Left cardiac atrium (tissue), 4 donors: ENCODE measurements around the gene STAG2. TPM values are rescaled to one million over a fixed set of nuclear protein-coding genes. Genes with fewer than 3 reads are reported as not detected.
"Not testable (repeated sequence)": the region's sequence is repeated elsewhere in the genome, so short reads cannot be mapped to it uniquely, and the experiment has no call there.

ENCODE experiments used
- ATAC-seq, 2 donors: fragments of 200-7000 bp; cut with Tn5 transposase; one replicate each; pipeline ENCODE4 v1.9.1; 2020; ENCODE audit warnings: mild to moderate bottlenecking in 2 of 2, moderate library complexity in 2 of 2
- DNase-seq: peaks from one replicate; pipeline ENCODE4 v3.0.0-alpha.2; 2020
- intact Hi-C, 2 donors: fragments of 100-400 bp; cut with DNase I; formaldehyde crosslinking; loops; one replicate each; pipeline versions ENCODE4 v1.14.1 to v1.15.1; 2022 to 2023
- total RNA-seq, 2 donors: library from RNA; stranded (reverse); fragmentation: NEBNext Ultra II Directional; extraction: Animal tissue kit (Norgen Biotek cat#: 25700); gene quantifications; one replicate each; pipeline ENCODE4 v1.2.1, GENCODE V29; 2021
- donor health status: DM: no; HTN: yes; CAD: no.
- donor health status: DM: no; HTN: yes; CAD: no; lungs with severe emphysema.
- donor health status: DM: yes; HTN: yes; CAD: no.
- donor health status: Dilated cardiomyopathy.

The STAG2 gene
- total RNA-seq, 2 donors from 2014 or later: 31.8 to 34.6 TPM

GRCh38 chrX:124125471-124125870 lies 164.0 kb downstream of the STAG2 start:
- no peak for ATAC-seq
- intact Hi-C loops: no loop called here
- DNase-seq: no peak

- DNase-seq (no peak), ATAC-seq (no peak)
- intact Hi-C loops: no loop called here
Observed at GRCh38 chrX:124127496-124127895, 166.0 kb downstream of the STAG2 start.

- DNase-seq, ATAC-seq, intact Hi-C loops: not testable (repeated sequence)
Observed at GRCh38 chrX:124132437-124132836, 170.9 kb downstream of the STAG2 start.

GRCh38 chrX:124145749-124146148 lies 184.2 kb downstream of the STAG2 start:
- intact Hi-C loops: no loop called here
- ATAC-seq (no peak), DNase-seq (no peak)

- intact Hi-C loops: no loop called here
- DNase-seq (no peak), ATAC-seq (no peak)
Observed at GRCh38 chrX:124151195-124151594, 189.7 kb downstream of the STAG2 start.

Other genes with a start within 250 kb of the STAG2 start
- 10 to 100 TPM; 25.7 to 33.8 TPM for gene THOC2, start 228.7 kb upstream of the STAG2 start, total RNA-seq
- gene XIAP, start 101.7 kb upstream of the STAG2 start, total RNA-seq: 10 to 100 TPM; 28.4 to 31.5 TPM